AG10803 (cell line): ENCODE measurements around the gene GASK1B.
A peak's percentile ranks its signal among the peaks of the same experiment; 100 is the strongest.

Experiments
- DNase-seq: peaks from one replicate; pipeline ENCODE4 v3.0.0; 2010; ENCODE audit warnings: low read depth
- H3K4me3 ChIP-seq: 2 replicates; pipeline ENCODE4 v1.5.1; 2011; ENCODE audit warnings: mild to moderate bottlenecking, low read length, control low read depth
- CTCF ChIP-seq: conservative IDR thresholded peaks from 2 replicates; pipeline ENCODE4 v1.5.1; 2011; ENCODE audit warnings: mild to moderate bottlenecking, low read length, control low read depth, inconsistent platforms

Gene GASK1B

GRCh38 chr4:158163941-158164767 is 8.7 kb downstream of the GASK1B start:
- peak; percentile 4; the same call in 1 of the 2 replicates for TF ChIP-seq CTCF
- no peak for DNase-seq
- H3K4me3 ChIP-seq, result no peak overlapping the region

- no peak overlapping the region for H3K4me3 ChIP-seq
- TF ChIP-seq CTCF, result no peak
- no peak for DNase-seq
These were observed 10.2 kb downstream of the GASK1B start for GRCh38 chr4:158162631-158163030.

GRCh38 chr4:158161551-158162354 is 11.1 kb downstream of the GASK1B start:
- no peak for TF ChIP-seq CTCF
- DNase-seq, result peak; percentile 74
- no peak overlapping the region for H3K4me3 ChIP-seq

- peak; percentile 45 for DNase-seq
- H3K4me3 ChIP-seq, result no peak overlapping the region
- TF ChIP-seq CTCF, result no peak
These were observed 13.1 kb downstream of the GASK1B start for GRCh38 chr4:158159718-158160094.

- no peak overlapping the region for H3K4me3 ChIP-seq
- TF ChIP-seq CTCF, result no peak
- peak; percentile 68 for DNase-seq
These were observed 13.6 kb downstream of the GASK1B start for GRCh38 chr4:158159054-158159717.

GRCh38 chr4:158157412-158157811 is 15.4 kb downstream of the GASK1B start:
- no peak for DNase-seq
- no peak for TF ChIP-seq CTCF
- no peak overlapping the region for H3K4me3 ChIP-seq
